ENCODE results near the gene CSTF2.

Gene CSTF2

GRCh38 chrX:100864657-100865391, 44.6 kb downstream of the CSTF2 start:
- peak in 14 of 42 donors; percentile 1 to 54 (median 16) for DNase-seq
- intact Hi-C loops (cut with DNase I): no loop called here

GRCh38 chrX:100868273-100868672, 48.1 kb downstream of the CSTF2 start:
- intact Hi-C loops (cut with DNase I): no loop called here
- DNase-seq: no peak

GRCh38 chrX:100870527-100870926, 50.3 kb downstream of the CSTF2 start:
- intact Hi-C loops (cut with DNase I): no loop called here
- no peak for DNase-seq

- DNase-seq: no peak
- intact Hi-C loops (cut with DNase I): no loop called here
Observed at GRCh38 chrX:100871594-100872560, 51.7 kb downstream of the CSTF2 start.

- DNase-seq: no peak
- intact Hi-C loops (cut with DNase I): no loop called here
Observed at GRCh38 chrX:100874325-100874724, 54.1 kb downstream of the CSTF2 start, which contains the start of gene NOX1. TSS of gene NOX1 (minus strand) at chrX:100874359. CDS start at chrX:100874139, 220 bp downstream.

DNA sequence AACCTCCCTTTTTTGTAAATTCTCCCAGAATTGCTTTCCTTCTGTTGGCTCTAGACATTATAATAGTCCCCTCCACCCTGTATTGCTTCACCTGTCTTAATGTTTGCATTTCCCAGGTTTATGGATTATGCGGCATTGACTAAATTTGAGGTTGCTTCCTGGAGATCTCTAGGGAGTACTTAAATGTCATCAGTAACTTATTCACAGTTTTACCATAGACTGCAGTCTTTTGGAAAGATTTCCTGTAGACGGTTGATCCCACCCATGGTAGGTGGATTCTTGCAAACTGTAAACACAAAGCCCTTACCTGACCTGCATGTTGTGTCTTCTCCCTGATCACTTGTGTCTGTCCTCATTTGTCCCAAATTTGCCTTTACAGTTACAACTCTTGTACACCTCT, 60.2 kb downstream of the CSTF2 start:
- intact Hi-C loops (cut with DNase I): no loop called here
- DNase-seq: no peak

GRCh38 chrX:100883654-100884053, 63.5 kb downstream of the CSTF2 start:
- no peak for DNase-seq
- intact Hi-C loops (cut with DNase I): no loop called here
